GM18861 (cell line): ENCODE data around the gene CCDC157.
A peak's percentile ranks its signal among the peaks of the same experiment; 100 is the strongest.
"Not testable (repeated sequence)": the region's sequence is repeated elsewhere in the genome, so short reads cannot be mapped to it uniquely, and the experiment has no call there.

ENCODE experiments used
- ATAC-seq: cut with Tn5 transposase; IDR thresholded peaks from one replicate; pipeline ENCODE4 v1.9.1; 2021; ENCODE audit not compliant: unreplicated experiment

The CCDC157 gene

DNA sequence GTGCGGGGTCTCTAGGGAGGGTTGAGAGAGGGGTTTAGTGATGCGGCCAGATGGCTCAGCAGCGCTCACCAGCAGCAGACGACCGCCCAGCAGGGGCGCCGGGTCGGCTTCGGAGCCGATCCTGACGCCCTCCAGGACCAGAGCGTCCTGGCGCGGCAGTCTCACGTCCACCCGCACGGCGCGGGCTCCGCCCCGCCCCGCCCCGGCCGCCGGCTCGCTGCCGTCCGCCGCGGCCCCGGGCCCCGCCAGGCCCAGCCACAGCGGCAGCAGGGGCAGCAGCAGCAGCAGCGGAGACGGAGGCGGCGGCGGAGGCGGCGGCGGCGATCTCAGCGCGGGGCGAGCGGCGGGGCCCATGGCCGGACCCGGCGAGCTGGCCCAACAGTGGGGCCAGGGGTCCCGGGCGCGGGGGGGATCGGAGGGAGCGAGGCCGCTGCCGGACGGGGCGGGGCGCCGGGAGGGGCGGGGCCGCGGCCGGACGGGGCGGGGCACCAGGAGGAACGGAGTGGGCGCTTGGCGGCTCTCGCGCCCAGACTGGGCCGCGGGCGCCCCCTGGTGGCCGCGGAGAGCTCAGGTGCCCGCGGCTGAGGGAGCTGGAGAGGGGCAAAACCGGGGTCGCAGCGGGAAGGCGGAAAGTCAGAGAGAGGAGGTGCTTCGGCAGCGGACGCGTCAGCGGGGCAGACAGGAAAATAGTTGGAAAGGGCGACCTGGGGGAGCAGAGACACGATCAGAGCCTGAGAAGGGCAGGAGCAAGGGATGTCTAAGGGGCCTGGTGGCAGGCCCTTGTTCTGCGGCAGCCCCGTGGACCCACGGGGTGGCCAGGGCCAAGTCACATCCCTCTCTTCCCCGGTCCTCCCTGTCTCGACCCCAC, 30.4 kb downstream of the CCDC157 start, which contains the start of gene RNF215:
Gene RNF215 (minus strand): TSS at position 452 of the 868 bp plus-strand sequence. CDS start 98 bp downstream, at position 354.
- peak; percentile 49 for ATAC-seq

DNA sequence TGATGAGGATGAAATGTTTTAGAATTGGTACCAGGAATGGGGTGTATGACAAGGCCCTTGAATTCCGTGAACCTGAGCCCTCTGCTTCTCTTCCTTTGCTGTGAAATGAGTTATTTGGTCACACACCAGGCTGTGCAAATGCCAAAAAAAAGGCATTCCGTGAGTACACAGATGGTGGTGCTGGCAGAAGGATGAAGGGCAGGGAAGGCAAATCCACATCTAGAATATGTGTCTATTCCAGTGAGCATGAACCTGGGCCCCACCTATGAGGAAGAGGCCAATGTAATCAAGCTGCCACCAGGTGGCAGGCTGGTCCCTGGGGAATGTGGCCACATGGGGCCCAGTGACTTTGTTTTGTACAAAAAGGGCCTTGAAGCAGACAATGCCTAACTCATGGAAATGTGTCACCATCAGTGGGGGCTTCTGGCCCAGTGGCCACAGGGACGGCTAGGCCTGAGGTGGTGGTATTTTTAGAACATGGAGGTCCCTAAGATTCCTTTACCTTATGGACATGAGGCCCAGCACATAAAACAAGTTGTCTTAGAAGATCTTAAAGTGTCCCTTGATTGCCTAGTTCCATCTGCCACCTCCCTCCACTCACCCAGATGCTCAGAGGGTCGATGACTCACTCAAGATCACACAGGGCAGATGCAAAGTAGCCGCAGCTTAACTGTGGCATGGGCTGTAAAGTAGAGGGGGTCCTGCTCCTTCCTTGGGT, 34.3 kb downstream of the CCDC157 start:
- ATAC-seq, result no peak

DNA sequence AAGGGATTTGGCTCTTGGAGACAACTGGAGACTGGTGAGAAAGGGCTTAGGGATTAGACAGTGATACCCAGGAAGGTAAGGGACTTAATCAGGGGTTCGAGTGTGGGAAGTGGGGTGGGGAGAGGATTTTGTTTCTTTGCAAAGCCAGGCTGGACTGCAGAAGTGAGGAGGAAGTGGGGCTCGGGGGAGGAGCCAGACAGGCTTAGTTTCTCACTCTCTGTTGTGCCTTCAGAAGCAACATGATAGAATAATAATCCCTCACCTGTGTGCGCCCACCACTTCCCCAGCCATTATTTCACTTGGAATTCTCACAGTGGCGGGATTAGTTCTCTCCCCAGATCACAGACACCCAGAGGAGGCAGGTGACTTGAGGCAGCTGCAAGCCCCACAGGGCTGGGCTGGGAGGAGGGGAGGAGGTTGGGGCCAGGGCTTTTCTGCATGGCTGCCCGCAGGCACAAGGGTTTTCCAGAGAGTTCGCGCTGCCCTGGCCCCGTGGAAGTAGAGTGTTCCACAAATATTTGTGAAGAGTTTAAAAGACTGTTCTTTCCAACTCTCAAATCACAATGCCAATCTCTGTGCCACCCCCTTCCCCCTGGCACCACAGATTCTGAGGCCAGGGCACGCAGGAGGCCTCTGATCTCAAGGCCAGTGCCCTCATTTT, 36.0 kb downstream of the CCDC157 start:
- ATAC-seq, result no peak

DNA sequence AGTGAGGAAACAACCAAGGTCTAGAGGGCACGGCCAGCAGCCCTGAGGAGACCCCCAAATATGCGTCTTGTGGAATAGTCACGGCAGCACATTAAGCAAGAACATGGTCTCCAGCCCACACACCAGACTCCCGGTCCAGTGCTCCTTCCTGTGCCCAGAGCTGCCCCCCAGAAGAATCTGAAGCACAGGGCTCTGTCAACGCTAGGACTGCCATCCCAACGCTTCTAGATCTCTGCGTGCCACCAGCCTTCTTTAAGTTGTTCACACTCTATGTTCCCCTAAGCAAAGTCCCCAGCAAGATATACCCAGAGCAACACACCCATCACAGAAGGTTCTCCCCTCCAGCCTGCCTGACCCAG, 36.5 kb downstream of the CCDC157 start:
- ATAC-seq, result no peak

DNA sequence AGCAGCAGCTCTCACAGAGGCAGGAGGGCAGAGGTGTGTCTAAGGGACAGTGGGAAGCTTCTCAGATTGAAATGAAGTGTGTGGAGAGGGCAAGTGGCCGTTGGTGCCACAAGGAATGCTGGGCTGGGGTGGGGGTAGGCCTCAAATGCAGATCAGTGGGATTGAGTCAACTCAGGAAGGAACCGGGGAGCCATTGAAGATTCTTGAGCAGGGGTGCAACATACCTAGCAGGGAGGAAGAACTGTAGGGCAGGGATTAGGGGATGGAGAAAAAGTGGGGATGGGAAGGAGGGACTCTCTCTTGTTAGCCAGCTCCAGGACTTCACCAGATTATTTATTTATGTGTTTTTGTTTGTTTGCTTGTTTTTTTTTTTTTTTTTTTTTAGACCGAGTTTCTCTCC, 37.1 kb downstream of the CCDC157 start:
- ATAC-seq, result no peak

DNA sequence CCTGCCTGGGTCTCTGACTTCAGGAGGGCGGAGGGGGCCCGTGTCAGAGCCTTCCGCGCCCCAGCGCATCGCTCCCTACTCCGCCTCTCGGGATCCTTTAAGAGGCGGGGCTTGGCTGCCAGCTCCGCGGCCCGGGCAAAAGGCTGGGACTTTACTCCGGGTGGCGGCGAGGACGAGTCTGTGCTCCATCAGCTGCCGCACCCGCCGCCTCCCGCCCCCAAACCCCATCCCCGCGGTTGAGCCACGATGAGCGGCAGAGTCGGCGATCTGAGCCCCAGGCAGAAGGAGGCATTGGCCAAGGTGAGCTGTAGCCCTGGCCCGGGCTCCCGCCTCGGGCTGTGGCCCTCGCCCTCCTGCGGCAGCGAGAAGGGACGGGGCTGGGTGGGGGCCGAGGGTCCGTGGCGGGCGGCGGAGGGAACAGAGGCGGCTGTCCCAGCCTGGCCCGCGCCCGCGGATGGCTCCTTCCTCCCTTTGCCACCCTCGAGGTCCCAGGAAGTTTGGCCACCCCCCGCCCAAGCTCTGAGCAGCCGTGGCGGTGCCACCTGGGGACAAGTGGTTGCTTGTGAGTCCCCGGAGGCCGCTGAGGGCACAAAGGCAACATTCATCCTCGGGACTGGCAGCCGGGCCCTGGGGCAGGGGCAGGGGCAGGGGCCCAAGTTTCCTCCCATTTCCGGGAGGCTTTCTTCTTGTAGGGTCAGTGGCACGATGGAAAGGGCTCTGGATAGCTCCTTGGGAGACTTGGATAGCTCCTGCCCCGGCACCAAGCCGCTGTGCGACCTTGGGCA, 40.3 kb downstream of the CCDC157 start, which contains the start of gene SEC14L2:
Gene SEC14L2 (plus strand): TSS at position 148 of the 785 bp plus-strand sequence. CDS start 99 bp downstream, at position 247.
- ATAC-seq, result no peak

DNA sequence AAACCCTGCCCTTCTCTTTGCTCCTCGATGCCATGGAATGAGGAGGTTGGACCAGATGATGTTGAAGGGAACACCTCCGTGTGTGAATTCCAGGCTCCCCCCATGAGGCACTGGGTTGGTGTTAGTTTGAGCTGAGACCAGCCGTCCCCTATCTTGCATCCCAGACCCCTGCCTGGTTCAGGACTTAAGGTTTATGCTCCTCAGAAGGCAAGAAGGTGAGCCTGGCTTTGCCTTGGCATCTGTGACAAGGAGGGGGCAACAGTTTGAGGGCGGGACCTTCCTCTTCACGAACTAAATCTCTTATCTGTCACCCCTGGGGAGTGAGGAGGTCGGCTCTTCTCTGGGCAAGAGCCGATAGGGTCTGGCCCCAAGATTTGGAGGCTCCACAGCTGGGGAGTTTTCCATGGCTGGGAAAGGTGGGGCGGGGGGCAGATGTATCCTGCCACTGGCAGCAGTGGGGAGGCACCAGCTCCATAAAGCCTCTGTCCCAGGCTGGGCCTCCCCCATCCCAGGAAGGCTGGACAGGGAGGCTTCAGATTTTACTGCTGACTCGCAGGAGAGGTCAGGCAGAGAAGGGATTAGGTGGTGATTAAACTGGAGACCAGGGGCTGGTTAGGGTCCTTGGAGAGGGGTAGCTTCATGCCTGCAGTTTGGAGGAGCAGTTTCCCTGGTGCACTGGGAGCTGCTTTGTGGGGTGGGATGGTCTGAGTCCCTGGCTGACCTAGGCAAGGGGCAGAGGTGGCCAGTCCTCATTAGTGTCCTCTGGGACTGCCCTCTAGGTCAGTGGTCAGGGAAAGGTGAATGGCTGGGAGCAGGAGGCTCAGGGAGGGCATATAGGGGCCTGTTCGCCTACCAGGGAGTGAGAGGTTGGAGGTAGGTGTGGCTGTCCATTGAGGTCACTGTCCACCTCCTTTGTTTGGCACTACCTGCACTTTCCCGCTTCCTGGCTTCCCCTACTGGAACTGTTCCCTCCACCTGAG, 41.1 kb downstream of the CCDC157 start:
- ATAC-seq, result no peak

DNA sequence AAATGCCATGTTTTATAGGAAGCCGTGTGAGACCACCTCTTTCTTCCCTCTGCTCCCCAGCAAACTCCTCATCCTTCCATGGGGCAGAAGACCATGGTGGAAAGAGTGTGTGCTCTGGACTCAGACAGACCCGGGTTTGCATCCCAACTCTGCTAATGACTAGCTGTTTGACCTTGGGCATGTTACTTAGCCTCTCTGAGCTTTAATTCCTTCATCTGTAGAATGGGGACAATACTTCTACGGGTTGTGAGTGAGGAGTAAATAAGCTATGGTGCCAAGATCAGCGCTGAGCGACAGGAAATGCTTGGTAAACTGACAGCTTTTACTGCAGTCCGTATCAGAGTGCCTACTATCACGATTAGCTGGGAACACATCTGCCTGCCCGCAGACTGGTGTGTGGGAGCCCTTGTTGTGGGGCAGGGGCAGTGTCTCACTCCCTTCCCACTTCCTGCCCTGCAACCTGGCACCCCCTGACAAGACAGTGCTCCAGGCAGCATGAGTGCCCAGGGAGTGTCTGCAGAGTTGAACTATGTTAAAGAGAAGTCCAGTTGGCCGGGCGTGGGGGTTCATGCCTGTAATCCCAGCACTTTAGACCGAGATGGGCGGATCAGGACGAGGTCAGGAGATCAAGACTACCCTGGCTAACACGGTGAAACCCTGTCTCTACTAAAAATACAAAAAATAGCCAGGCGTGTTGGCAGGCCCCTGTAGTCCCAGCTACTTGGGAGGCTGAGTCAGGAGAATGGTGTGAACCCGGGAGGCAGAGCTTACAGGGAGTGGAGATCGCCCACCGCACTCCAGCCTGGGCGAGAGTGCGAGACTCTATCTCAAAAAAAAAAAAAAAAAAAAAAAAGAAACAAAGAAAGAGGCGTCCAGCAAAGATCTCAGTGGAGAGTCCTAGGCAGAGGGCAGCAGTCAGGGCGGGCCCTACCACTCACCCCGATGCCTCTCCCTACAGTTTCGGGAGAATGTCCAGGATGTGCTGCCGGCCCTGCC, 42.2 kb downstream of the CCDC157 start:
- no peak for ATAC-seq

DNA sequence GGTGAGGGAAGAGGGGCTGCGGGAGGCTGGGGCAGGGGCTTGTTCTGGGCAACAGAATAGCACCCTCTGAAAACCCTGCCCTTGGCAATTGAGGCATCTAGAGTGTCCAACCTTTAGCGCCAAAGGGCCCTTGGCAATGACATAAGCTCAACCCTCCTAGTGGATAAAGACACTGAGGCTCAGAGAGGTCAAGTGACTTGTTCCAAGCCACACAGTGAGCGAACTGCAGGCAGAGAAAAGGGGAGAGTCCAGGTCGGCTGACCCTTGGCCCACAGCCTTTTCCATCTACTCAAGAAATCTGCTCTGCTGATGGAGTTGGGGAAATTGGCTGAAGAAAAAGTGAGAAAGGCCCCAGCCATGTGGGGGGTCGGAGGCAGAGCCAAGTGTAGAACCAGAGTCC, 42.9 kb downstream of the CCDC157 start:
- no peak for ATAC-seq

DNA sequence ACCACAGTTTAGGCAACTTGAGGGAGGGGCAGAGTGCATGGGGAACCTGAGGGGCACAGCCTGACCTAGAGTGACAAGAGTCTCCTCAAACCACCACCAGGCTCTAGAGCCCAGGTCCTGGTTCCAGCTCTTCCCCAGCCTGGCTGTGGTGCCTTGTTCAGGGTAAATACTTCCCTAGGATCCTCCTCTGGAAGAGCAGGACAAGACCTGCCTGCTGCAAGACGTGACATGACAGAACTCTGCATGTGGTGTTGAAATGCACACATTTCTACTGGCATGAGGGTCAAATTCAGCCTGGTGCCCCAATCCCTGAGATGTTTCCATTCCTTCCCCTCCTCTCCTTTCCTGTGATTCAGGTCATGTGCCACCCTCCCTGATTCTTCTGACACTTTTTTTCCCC, 43.4 kb downstream of the CCDC157 start:
- no peak for ATAC-seq

DNA sequence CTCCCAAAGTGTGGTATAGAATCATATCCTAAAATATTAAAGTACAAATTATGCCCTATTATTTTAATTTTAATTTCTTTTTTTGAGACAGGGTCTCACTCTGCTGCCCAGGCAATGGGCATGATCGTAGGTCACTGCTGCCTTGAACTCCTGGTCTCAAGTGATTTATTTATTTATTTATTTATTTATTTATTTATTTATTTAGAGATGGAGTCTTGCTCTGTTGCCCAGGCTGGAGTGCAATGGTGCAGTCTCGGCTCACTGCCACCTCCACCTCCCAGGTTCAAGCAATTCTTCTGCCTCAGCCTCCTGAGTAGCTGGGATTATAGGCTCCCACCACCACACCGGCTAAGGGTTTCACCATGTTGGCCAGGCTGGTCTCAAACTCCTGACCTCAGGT, 44.2 kb downstream of the CCDC157 start:
- ATAC-seq, result not testable (repeated sequence)

DNA sequence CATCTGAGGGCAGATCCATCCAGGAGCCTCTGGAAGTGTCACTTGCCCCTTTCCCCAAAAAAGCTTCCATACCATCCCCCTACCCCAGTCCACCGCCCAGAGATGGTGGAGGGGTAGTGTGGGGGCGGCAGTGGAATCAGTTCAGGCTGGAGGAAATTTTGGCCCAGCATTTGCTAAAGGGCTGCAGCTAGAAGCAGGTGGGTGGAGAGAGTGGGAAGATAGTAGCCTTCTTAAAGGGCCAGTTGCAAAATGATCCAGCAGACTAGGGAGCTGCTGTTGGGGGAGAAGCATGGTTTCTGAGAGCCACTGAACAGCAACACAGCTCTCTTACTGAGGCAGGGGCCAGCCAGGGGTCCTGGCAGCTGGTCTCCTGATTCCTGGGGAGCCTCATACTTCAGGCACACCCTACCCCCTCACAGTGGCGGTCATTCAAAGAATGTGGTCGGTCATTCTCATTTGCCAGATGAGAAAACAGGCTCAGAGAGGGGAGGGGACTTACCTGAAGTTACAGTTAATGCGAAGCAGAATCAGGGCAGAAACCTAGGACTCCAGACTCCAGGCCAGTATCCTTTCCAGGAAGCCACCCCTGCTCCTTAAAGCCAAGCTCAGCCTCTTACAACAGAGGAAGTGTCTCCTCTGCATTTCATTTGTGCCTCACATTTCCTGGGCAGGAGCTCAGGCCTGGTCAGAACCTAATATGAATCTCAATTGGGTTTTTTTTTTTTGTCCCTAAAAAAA, 45.4 kb downstream of the CCDC157 start:
- ATAC-seq, result no peak

DNA sequence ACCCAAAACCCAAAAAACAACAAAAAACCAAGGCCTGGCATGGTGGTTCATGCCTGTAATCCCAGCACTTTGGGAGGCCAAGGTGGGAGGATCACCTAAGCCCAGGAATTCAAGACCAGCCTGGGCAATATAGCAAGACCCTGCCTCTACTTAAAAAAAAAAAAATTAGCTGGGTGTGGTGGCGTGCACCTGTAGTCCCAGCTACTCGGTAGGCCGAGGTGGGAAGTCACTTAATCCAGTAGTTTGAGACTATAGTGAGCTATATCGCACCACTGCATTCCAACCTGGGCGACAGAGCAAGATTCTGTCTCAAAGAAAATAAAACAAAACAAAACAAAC, 45.9 kb downstream of the CCDC157 start:
- ATAC-seq, result not testable (repeated sequence)

DNA sequence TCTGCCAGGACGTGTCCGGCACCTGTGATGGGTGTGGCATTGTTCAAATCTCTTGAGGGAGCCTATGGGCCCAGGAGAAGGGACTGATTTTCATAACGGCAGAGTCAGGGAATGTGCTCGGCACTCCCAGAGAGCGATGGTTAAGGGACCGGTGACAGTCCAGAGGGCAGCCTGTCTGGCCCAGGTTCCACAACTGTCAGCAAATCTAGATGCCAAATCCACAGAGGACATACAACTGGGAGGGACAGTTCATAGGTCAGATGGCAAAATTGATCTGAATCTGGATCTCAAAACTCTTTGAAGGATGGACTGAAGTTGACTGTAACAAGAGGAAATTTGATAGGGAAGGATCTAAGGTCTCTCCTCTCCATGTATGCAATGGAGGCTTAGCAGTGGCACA, 47.5 kb downstream of the CCDC157 start:
- ATAC-seq, result no peak

DNA sequence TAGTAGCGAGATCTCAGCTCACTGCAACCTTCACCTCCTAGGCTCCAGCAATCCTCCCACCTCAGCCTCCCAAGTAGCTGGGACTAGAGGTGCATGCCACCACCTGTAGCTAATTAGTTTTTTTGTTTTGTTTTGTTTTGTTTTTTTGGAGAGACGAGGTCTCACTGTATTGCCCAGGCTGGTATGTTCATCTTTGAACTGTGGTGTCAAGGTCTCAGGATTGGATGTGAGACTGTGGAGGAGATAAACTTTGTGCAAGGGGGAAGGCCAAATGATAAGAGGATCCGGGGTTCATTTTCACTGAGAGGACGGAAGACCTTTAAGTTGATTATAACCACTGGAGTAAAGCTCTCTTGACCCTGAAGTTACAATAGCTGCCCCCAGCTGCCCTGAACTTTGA, 48.9 kb downstream of the CCDC157 start:
- no peak for ATAC-seq

DNA sequence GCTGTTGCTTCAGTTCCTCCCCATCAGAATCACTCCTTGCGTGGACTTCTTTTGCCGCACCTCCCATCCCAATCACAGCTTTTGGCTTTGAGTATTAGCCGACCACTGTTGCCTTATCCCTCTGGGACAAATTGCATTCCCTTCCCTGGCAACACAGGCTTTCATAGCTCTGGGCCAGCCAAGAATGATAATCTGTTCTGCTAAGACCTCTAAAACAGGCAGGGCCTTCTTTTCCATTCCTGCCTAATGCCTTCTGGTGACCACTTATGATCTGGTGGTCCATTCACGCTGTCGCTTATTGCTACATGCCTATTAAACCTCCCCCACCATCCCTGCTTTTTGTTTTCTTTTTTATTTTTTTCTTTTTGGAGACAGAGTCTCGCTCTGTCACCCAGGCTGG, 49.6 kb downstream of the CCDC157 start:
- ATAC-seq, result no peak

DNA sequence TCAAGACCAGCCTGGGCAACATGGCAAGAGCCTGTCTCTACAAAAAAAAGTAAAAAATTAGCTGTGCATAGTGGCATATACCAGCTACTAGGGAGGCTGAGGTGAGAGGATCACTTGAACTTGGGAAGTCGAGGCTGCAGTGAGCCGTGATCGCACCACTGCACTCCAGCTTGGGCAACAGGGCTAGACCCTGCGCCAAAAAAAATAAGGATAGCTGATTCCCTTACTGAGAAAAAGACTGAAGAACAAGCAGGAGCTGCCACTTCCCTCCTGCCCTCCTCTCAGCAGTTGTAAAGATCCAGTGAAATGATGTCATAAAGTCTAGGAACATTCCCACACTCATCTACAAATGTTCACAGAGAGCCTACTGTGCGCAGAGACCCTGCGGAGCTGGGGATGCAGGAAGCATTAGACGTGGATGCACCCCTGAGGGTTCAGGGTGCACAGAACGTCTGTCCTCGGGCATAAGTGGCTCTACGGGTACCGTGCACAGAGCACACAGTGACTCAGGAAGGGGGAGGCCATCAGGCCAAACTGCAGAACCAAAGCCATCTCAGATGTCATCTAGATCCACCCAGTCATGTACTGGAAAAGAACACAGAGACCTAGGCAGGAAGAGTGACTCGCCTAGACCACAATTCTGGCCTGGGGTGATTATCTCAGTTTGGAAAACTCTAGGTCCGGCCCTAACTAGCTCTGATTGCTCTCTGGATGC, 51.7 kb downstream of the CCDC157 start:
- ATAC-seq, result no peak
